HG03159 (cell line): ENCODE data around the gene ZNF740.
"Not testable (repeated sequence)": the region's sequence is repeated elsewhere in the genome, so short reads cannot be mapped to it uniquely, and the experiment has no call there.

Source experiments
- ATAC-seq: cut with Tn5 transposase; IDR thresholded peaks from one replicate; pipeline ENCODE4 v1.9.1; 2021; ENCODE audit warnings: mild to moderate bottlenecking, moderate library complexity; ENCODE audit not compliant: unreplicated experiment

Gene ZNF740

DNA sequence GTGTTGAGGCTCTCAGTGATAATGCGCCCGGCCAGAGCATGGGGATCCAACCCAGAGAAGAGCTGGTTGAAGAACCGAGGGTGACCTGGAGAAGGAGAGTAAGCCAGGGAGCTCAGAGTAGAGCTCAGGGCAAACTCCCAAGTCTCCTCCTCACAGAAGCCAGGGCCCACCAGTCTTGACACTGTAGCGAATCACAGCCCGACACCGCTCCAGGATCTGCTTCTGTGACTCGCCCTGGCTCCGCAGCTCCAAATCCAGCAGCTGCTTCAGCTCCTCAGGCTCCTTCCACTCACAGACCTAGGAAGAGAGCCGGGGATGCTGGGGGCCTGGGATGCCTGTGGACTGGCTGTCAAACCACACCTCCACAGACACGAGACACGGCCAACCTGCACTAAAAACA lies 8.2 kb upstream of the ZNF740 start:
- ATAC-seq, result no peak

GRCh38 chr12:53173085-53173715 lies 7.3 kb upstream of the ZNF740 start:
- no peak for ATAC-seq

DNA sequence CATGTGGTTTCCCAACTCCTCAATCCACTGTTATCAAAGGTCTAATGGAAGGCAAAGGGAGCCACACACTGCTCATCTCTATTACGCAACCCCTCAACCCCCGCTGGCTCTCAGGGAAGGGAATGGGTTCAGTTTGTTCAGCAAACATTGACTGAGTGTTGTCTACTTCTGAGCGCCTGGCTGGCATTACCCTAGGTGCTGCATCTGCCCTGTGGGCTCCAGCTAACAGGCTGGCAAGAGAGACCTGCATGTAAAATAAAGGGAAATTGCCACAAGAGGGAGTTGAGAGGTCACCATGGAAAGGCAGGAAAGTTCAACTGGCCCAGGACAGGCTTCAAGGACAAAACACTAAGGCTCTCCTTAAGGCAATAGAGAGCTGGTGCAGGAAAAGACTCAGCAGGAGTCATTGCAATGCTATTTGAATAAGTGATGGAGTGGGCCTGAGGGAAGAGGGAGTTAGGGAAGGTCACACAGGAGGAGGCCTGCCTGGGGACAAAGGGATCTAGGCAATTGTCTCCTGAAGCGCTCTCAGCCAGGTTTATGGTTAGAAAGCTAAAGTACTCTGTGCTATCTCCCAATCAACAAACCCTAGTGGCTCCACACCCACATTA lies 5.5 kb upstream of the ZNF740 start:
- ATAC-seq, result no peak

- no peak for ATAC-seq
These were observed 3.8 kb upstream of the ZNF740 start for GRCh38 chr12:53176750-53177149.

GRCh38 chr12:53177447-53177846 lies 3.1 kb upstream of the ZNF740 start:
- ATAC-seq, result not testable (repeated sequence)

- ATAC-seq, result not testable (repeated sequence)
These were observed 1.7 kb upstream of the ZNF740 start for GRCh38 chr12:53178803-53179202.

DNA sequence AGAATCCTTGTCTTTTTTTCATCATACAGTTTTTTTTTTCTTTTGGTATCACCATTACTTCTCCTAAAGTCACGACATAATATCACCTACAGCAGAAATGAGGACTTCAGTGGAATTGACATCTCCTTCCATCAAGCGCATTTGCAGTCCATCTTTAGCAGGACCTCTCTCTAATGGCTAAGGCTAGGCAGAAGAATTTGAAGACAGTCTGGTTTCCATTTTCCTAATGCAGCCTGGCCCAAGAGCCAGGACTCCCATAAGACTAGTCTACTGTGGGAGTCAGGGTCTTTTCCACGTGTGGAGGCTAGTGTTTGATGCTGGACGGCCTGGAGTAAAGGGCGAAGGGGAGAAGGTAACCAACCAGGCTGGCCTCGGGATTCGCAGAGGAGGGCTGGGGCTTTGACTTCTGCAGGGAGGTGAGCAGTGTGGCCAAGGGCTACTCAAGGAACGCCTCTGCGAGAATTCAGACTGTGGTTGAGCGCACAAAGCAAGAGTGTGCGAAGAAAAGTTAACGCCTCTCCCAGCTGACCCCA lies 769 bp upstream of the ZNF740 start:
- peak; percentile 16 for ATAC-seq

- ATAC-seq, result peak; percentile 48
These were observed 566 bp downstream of the ZNF740 start for GRCh38 chr12:53180931-53181645.

GRCh38 chr12:53181935-53182334 lies 1.4 kb downstream of the ZNF740 start:
- no peak for ATAC-seq

DNA sequence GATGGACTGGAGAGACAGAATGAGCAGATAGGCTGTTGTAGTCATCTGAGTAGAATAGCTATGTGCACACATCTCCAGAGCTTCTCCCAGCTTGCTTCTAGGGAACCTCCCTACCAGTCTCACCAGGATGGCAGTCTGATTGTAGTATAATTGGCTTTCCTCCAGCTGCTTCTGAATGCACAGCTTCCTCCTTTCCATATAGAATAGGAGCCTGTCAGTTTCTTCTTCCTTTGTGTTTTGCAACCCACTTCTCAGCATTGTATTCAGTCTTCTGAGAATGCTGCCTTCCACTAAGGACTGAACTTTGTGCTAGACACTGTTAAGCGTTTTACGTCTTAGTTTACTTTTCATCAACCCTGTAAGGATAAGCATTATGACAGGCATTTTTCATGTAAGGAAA lies 2.4 kb downstream of the ZNF740 start:
- no peak for ATAC-seq

- no peak for ATAC-seq
These were observed 4.3 kb downstream of the ZNF740 start for GRCh38 chr12:53184828-53185227.

DNA sequence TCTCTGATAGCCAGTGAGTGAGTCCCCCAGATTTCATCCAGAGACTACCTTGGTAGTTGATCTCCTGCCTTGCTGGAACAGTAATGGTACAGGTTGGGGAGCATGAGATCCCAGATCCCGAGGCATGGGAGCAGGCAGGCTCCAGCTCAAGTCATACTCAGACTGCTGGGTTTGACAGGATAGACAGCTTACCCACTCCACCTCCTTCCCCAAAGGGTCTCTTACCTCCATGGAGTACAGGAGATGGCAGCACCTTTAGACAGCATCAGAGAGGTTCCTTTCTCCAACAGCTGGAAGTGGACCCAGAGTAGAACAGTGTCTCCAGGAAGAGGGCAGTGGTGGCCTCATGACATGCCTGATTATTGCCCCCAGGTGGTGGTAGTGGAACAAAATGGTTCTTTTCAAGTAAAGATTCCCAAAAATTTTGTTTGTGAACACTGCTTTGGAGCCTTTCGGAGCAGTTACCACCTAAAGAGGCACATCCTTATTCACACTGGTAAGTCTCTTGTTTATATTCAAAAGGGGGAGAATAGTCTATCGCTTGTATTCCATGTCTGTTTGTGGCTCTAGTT lies 5.1 kb downstream of the ZNF740 start:
- no peak for ATAC-seq

- no peak for ATAC-seq
These were observed 6.2 kb downstream of the ZNF740 start for GRCh38 chr12:53186745-53187144.

GRCh38 chr12:53187145-53187899 lies 6.8 kb downstream of the ZNF740 start:
- ATAC-seq, result no peak

- no peak for ATAC-seq
These were observed 9.7 kb downstream of the ZNF740 start for GRCh38 chr12:53190108-53190729.

DNA sequence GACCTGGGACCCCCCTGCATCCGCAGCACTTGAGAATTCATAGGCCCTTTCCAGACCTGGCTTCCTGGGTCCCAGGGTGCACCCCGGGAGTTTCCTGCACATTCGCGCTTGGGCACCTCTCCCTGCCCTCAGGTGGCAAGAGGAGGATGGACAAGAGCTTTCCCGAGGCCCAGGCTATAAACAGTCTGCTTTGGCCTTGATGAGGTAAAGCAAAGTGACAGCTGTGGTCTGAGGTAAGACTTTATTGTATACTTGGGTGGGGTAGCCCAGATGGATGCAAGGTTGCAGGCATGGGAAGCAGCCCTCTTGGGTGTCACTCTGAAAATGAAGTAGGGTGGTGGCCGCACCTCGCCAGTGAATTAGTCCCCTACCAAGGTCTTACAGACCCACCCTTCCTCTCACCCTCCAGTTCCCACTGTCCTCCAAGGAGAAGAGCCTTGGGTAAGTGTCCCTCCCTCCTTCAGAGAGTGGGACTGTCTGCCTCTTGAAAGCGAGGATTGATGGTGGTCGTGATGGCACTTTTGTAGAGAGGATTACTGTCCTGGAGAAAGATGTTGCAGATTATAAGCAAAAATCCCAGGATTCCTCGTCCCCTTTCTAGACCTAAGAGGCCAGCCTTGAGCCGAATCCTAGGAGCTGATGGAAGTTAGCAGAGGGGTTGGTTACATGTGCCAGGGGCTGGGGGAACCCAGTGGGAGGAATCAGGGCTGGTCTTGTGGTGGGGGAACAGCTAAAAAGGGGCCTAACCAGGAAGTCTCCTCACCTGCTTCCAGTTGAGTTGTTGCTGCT lies 10.8 kb downstream of the ZNF740 start:
- no peak for ATAC-seq

DNA sequence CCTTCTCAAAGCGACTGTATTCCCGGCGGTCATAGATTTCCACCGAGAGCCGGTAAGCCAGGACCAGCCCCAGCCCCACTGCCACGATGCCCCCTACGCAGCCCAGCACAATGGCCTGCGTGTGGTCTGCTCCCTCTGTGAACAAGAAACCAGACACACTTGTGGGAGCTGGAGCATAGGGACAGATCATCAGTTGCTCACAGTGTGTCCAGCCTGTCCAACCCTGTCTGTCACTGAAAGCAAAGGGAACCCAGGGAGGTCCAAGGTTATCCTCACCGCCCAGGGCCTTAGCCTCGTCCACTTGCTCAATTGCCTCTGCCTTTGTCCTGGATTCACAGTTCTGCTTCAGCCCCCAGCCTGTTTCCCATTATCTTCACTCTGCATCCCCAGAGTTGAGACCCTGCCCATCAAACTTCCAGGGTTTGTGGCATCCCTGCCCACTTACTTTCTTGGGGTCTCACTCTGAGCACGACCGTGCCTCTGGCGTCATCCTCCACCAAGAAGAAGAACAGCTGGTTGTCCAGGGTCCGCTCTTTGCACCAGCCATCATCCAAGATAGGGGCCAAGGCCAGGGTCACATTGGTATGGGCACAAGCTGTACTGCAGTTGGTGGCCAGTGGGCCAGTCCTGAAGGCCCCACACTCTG lies 11.5 kb downstream of the ZNF740 start:
- ATAC-seq, result no peak

GRCh38 chr12:53192531-53193021 lies 12.1 kb downstream of the ZNF740 start:
- ATAC-seq, result no peak

DNA sequence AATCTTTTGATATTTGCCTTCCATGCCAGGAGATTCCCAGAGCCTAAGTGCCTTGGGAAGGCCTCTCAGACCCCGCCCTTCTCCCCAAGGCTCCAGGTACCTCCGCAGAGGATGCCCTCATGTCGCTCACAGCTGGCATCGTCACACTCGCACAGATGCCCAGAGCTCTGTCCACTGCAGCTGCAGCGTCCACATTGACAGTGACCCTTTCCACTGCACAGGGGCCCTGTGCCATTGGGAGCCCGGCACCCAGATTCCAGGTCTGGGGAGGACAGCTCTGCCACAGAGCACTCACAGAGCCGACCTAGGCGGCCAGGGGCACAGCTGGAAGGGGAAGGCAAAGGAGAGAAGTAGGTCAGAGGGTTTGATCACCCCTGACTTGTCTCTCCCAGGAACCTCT lies 12.5 kb downstream of the ZNF740 start:
- ATAC-seq, result no peak
